ENCODE data around the gene SYNM. TPM values are rescaled to one million over a fixed set of nuclear protein-coding genes. Genes with fewer than 3 reads are reported as not detected.

Gene SYNM
- total RNA-seq, 1 experiment from 2014 or later, result 3.3 TPM

GRCh38 chr15:99180086-99180963, 75.4 kb downstream of the SYNM start:
- Histone ChIP-seq H4K20me1 (ENCODE audit: insufficient read depth) (no peaks in the 10 kb centered on the region), H3K9ac (ENCODE audit: low read length) (no peak overlapping the region), H3K27me3 (ENCODE audit: insufficient read depth, low read length) (no peaks in the 10 kb centered on the region), H2AFZ (ENCODE audit: low read depth, low read length, poor library complexity, severe bottlenecking) (no peak overlapping the region), H3K36me3 (ENCODE audit: control insufficient read depth in 1 of 2, insufficient read depth in 2 of 2, low read length in 2 of 2) (no peaks in the 10 kb centered on the region), H3K79me2 (ENCODE audit: insufficient read depth, low read length) (no peaks in the 10 kb centered on the region), H3K9me2 (ENCODE audit: insufficient read depth) (no peaks in the 10 kb centered on the region), H3K4me2 (ENCODE audit: low read length) (no peak overlapping the region), H3K4me1 (ENCODE audit: control insufficient read depth in 1 of 2, insufficient read depth in 2 of 2, low read length in 2 of 2) (no peaks in the 10 kb centered on the region), H3K9me3 (ENCODE audit: control insufficient read depth in 1 of 2, insufficient read depth in 1 of 2, low read depth in 1 of 2, low read length in 2 of 2) (no peaks in the 10 kb centered on the region), H3K4me3 (replicated peaks in 1 of 2; ENCODE audit: low read depth in 1 of 2, low read length in 2 of 2) (no peak overlapping the region), H3K27ac (ENCODE audit: low read depth, low read length) (no peak overlapping the region)
- intact Hi-C loops (cut with micrococcal nuclease), result no loop called here
- DNase-seq (ENCODE audit: low read depth, low spot score) (no peak), ATAC-seq (no peak)
- CTCF ChIA-PET, result no interaction called here
- POLR2A ChIA-PET, result no interaction called here
- BruUV-seq (replicated peaks), result no TSS peak
- RAD21 ChIA-PET (ENCODE audit: low non-redundant PET in 1 of 2, low total read pairs in 2 of 2, uncharacterized antibody in 2 of 2, unreplicated experiment in 2 of 2), result no interaction called here
- TF ChIP-seq ZNF274 (IDR thresholded peaks at IDR 0.05; ENCODE audit: low read depth, low read length) (no peak), ATF3 (IDR thresholded peaks at IDR 0.05) (no peak), RAD21 (IDR thresholded peaks at IDR 0.05; ENCODE audit: low read depth) (no peak), JUND (IDR thresholded peaks at IDR 0.05) (no peak), CTCF (IDR thresholded peaks at IDR 0.05 in 2 of 3, conservative IDR thresholded peaks at IDR 0.05 in 1 of 3; ENCODE audit: borderline replicate concordance in 1 of 3, insufficient read depth in 1 of 3, low read depth in 2 of 3, low read length in 2 of 3) (no peak), REST (IDR thresholded peaks at IDR 0.05; ENCODE audit: low read depth) (no peak), YY1 (IDR thresholded peaks at IDR 0.05; ENCODE audit: extremely low read depth, insufficient replicate concordance, low read depth, low read length) (no peak), EGR1 (IDR thresholded peaks at IDR 0.05; ENCODE audit: low read depth) (no peak), EZH2 (IDR thresholded peaks at IDR 0.05) (no peak), TCF7L2 (IDR thresholded peaks at IDR 0.05; ENCODE audit: borderline replicate concordance, extremely low read depth, insufficient read depth, insufficient read length) (no peak), MAX (IDR thresholded peaks at IDR 0.05) (no peak), ELF1 (IDR thresholded peaks at IDR 0.05; ENCODE audit: borderline replicate concordance, low read depth) (no peak)
- TF ChIP-seq, protein P1, sequence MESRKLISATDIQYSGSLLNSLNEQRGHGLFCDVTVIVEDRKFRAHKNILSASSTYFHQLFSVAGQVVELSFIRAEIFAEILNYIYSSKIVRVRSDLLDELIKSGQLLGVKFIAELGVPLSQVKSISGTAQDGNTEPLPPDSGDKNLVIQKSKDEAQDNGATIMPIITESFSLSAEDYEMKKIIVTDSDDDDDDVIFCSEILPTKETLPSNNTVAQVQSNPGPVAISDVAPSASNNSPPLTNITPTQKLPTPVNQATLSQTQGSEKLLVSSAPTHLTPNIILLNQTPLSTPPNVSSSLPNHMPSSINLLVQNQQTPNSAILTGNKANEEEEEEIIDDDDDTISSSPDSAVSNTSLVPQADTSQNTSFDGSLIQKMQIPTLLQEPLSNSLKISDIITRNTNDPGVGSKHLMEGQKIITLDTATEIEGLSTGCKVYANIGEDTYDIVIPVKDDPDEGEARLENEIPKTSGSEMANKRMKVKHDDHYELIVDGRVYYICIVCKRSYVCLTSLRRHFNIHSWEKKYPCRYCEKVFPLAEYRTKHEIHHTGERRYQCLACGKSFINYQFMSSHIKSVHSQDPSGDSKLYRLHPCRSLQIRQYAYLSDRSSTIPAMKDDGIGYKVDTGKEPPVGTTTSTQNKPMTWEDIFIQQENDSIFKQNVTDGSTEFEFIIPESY (IDR thresholded peaks at IDR 0.05; ENCODE audit: extremely low read depth, insufficient replicate concordance, low read length), result no peak

Data from HCT116 (cell line).